ENCODE data around the gene GRM4. TPM values are rescaled to one million over a fixed set of nuclear protein-coding genes. Genes with fewer than 3 reads are reported as not detected.

The GRM4 gene
- total RNA-seq, 1 experiment from 2014 or later: not detected

DNA sequence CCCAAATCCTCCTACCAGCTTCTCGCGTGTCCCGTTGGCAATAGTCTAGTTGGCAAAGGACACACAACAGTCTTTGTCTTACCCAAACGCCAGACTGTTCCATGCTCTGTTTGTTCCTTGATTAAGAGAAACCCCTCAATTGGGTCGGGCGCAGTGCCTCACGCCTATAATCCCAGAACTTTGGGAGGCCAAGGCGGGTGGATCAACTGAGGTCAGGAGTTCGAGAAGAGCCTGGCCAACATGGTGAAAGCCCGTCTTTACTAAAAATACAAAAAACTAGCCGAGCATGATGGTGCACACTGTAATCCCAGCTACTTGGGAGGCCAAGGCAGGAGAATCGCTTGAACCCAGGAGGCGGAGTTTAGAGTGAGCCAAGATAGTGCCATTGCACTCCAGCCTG, 153.7 kb downstream of the GRM4 start:
- Histone ChIP-seq H3K4me2 (ENCODE audit: low read length) (no peak overlapping the region), H3K9me3 (ENCODE audit: low read length) (no peaks in the 10 kb centered on the region), H3K9ac (ENCODE audit: low read length) (no peak overlapping the region), H3K9me2 (replicated peaks; ENCODE audit: low read length) (no peaks in the 10 kb centered on the region), H3K27me3 (ENCODE audit: low read length) (peaks cover 38% of the 10 kb centered on the region), H3K27ac (ENCODE audit: low read length) (no peak overlapping the region), H3F3A (ENCODE audit: low read length, unreplicated experiment) (no peaks in the 10 kb centered on the region), H3K4me3 (ENCODE audit: low read length) (no peak overlapping the region), H2AFZ (ENCODE audit: low read length) (no peak overlapping the region), H3K4me1 (ENCODE audit: insufficient read depth, low read length) (peaks cover 6% of the 10 kb centered on the region), H3K36me3 (ENCODE audit: low read depth, low read length) (no peaks in the 10 kb centered on the region), H4K20me1 (ENCODE audit: low read length) (no peaks in the 10 kb centered on the region), H3K79me2 (ENCODE audit: low read length) (no peaks in the 10 kb centered on the region)
- ATAC-seq (no peak), DNase-seq (no peak)
- CTCF ChIA-PET: interaction anchor here (0.6 kb wide), 1 partner anchor 275 kb away, joined by 3 read pairs; no protein-coding TSS in a partner anchor
- no TSS peak for BruUV-seq (replicated peaks)
- no peak for TF ChIP-seq EZH2 (IDR thresholded peaks at IDR 0.05; ENCODE audit: low read length, unreplicated experiment)
- TF ChIP-seq, protein P1, sequence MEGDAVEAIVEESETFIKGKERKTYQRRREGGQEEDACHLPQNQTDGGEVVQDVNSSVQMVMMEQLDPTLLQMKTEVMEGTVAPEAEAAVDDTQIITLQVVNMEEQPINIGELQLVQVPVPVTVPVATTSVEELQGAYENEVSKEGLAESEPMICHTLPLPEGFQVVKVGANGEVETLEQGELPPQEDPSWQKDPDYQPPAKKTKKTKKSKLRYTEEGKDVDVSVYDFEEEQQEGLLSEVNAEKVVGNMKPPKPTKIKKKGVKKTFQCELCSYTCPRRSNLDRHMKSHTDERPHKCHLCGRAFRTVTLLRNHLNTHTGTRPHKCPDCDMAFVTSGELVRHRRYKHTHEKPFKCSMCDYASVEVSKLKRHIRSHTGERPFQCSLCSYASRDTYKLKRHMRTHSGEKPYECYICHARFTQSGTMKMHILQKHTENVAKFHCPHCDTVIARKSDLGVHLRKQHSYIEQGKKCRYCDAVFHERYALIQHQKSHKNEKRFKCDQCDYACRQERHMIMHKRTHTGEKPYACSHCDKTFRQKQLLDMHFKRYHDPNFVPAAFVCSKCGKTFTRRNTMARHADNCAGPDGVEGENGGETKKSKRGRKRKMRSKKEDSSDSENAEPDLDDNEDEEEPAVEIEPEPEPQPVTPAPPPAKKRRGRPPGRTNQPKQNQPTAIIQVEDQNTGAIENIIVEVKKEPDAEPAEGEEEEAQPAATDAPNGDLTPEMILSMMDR (conservative IDR thresholded peaks at IDR 0.05; ENCODE audit: low read depth, low read length): no peak
- TF ChIP-seq EZH2phosphoT487 (IDR thresholded peaks at IDR 0.05; ENCODE audit: borderline replicate concordance, low read length): no peak
- POLR2A ChIA-PET (ENCODE audit: unreplicated experiment): no interaction called here
- intact Hi-C loops (cut with micrococcal nuclease): no loop called here

DNA sequence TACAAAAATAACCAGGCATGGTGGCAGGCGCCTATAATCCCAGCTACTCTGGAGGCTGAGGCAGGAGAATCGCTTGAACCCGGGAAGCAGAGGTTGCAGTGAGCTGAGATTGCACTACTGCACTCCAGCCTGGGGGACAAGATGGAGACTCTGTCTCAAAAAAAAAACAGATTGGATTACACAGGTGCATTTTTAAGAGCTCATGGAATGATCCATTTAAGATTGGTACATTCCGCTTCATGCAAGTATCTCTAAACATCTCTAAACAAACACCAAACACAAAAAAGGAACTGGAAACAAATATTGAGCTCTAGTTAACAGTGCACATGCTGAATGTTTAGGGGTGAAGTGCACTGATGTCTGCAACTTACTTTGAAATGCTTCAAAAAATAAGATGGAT, 154.3 kb downstream of the GRM4 start:
- Histone ChIP-seq H3F3A (ENCODE audit: low read length, unreplicated experiment) (no peaks in the 10 kb centered on the region), H3K4me3 (ENCODE audit: low read length) (no peak overlapping the region), H3K9ac (ENCODE audit: low read length) (no peak overlapping the region), H3K9me2 (replicated peaks; ENCODE audit: low read length) (no peaks in the 10 kb centered on the region), H2AFZ (ENCODE audit: low read length) (no peak overlapping the region), H3K36me3 (ENCODE audit: low read depth, low read length) (no peaks in the 10 kb centered on the region), H3K9me3 (ENCODE audit: low read length) (no peaks in the 10 kb centered on the region), H3K4me2 (ENCODE audit: low read length) (no peak overlapping the region), H3K79me2 (ENCODE audit: low read length) (no peaks in the 10 kb centered on the region), H3K27me3 (ENCODE audit: low read length) (peaks cover 32% of the 10 kb centered on the region), H3K4me1 (ENCODE audit: insufficient read depth, low read length) (peaks cover 6% of the 10 kb centered on the region), H4K20me1 (ENCODE audit: low read length) (no peaks in the 10 kb centered on the region), H3K27ac (ENCODE audit: low read length) (no peak overlapping the region)
- intact Hi-C loops (cut with micrococcal nuclease): no loop called here
- DNase-seq (no peak), ATAC-seq (no peak)
- BruUV-seq (replicated peaks): no TSS peak
- POLR2A ChIA-PET (ENCODE audit: unreplicated experiment): interaction anchor here (0.5 kb wide), 1 partner anchor 22 kb away, joined by 5 read pairs; no protein-coding TSS in a partner anchor
- TF ChIP-seq EZH2 (IDR thresholded peaks at IDR 0.05; ENCODE audit: low read length, unreplicated experiment): no peak
- TF ChIP-seq, protein P1 (conservative IDR thresholded peaks at IDR 0.05; ENCODE audit: low read depth, low read length): no peak
- TF ChIP-seq EZH2phosphoT487 (IDR thresholded peaks at IDR 0.05; ENCODE audit: borderline replicate concordance, low read length): no peak
- CTCF ChIA-PET: interaction anchor here (0.6 kb wide), 1 partner anchor 274 kb away, joined by 3 read pairs; no protein-coding TSS in a partner anchor

DNA sequence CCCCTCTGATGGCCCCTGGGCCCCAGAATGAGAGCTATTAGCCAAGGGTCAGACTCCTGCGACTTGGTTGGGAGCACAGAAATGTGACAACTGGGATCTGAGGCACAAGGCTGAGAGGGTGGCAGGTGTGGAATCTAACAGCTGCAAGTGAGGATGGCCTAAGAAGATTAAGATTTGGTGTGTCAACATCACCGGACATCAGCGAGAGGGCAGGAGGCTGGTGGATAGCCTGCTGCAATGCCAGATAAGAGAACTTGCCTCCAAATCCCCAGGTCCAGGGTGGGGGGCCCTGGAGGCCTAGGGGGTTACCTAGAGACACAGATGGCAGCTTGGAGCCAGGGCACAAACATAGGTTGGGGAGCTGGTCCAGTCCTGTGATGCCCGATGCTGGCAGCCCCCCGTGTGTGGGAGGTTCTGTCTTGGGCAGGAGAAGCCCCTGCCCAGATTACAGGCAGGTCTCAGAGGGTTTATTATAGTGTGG, 155.8 kb downstream of the GRM4 start:
- no peak overlapping the region for H2AFZ ChIP-seq (ENCODE audit: low read length)
- BruUV-seq (replicated peaks): no TSS peak
- H3K4me2 ChIP-seq (ENCODE audit: low read length): no peak overlapping the region
- POLR2A ChIA-PET (ENCODE audit: unreplicated experiment): no interaction called here
- TF ChIP-seq, protein P1 (conservative IDR thresholded peaks at IDR 0.05; ENCODE audit: low read depth, low read length): no peak
- no peak for TF ChIP-seq EZH2 (IDR thresholded peaks at IDR 0.05; ENCODE audit: low read length, unreplicated experiment)
- TF ChIP-seq EZH2phosphoT487 (IDR thresholded peaks at IDR 0.05; ENCODE audit: borderline replicate concordance, low read length): no peak
- H3K9ac ChIP-seq (ENCODE audit: low read length): no peak overlapping the region
- ATAC-seq: no peak
- no peak overlapping the region for H3K4me3 ChIP-seq (ENCODE audit: low read length)
- H4K20me1 ChIP-seq (ENCODE audit: low read length): no peaks in the 10 kb centered on the region
- no peaks in the 10 kb centered on the region for H3K9me3 ChIP-seq (ENCODE audit: low read length)
- intact Hi-C loops (cut with micrococcal nuclease): no loop called here
- H3F3A ChIP-seq (ENCODE audit: low read length, unreplicated experiment): no peaks in the 10 kb centered on the region
- peaks cover 17% of the 10 kb centered on the region; the same call in 1 of the 2 replicates for H3K27me3 ChIP-seq (ENCODE audit: low read length)
- no peaks in the 10 kb centered on the region for H3K36me3 ChIP-seq (ENCODE audit: low read depth, low read length)
- no peak for DNase-seq
- H3K79me2 ChIP-seq (ENCODE audit: low read length): no peaks in the 10 kb centered on the region
- peaks cover 6% of the 10 kb centered on the region for H3K4me1 ChIP-seq (ENCODE audit: insufficient read depth, low read length)
- CTCF ChIA-PET: no interaction called here
- H3K27ac ChIP-seq (ENCODE audit: low read length): no peak overlapping the region
- H3K9me2 ChIP-seq (replicated peaks; ENCODE audit: low read length): no peaks in the 10 kb centered on the region
